HepG2 (cell line): ENCODE data around the gene ZNF48. TPM values are rescaled to one million over a fixed set of nuclear protein-coding genes. Genes with fewer than 3 reads are reported as not detected.
A peak's percentile ranks its signal among the peaks of the same experiment; 100 is the strongest.

ENCODE experiments used
- EEA1 ChIP-seq: sonication (generic); formaldehyde crosslinking; IDR thresholded peaks from 2 replicates; pipeline ENCODE4 v1.5.1; 2020; ENCODE audit warnings: mild to moderate bottlenecking, missing genetic modification reagents, borderline replicate concordance
- HNF4A ChIP-seq: sonication (generic); formaldehyde crosslinking; IDR thresholded peaks from 2 replicates; pipeline ENCODE4 v1.4.0; 2020; ENCODE audit warnings: missing genetic modification reagents
- PCBP1 ChIP-seq: fragments of 200-400 bp; formaldehyde crosslinking; IDR thresholded peaks from 2 replicates; pipeline ENCODE4 v1.6.1; 2017; ENCODE audit warnings: mild to moderate bottlenecking, low read depth, low read length, borderline replicate concordance
- PRPF4 ChIP-seq: fragments of 200-400 bp; formaldehyde crosslinking; IDR thresholded peaks from 2 replicates; pipeline ENCODE4 v1.6.1; 2016; ENCODE audit warnings: low read length, low read depth; ENCODE audit not compliant: poor library complexity, severe bottlenecking
- SP2 ChIP-seq: sonication (generic); formaldehyde crosslinking; IDR thresholded peaks from 2 replicates; pipeline ENCODE4 v1.5.1; 2020; ENCODE audit warnings: mild to moderate bottlenecking, missing genetic modification reagents
- SRSF1 ChIP-seq: fragments of 200-400 bp; formaldehyde crosslinking; optimal IDR thresholded peaks from 2 replicates; pipeline ENCODE3; 2017; ENCODE audit warnings: mild to moderate bottlenecking, low read depth, low read length, moderate library complexity
- TEAD3 ChIP-seq: optimal IDR thresholded peaks from 2 replicates; pipeline ENCODE3; 2016; ENCODE audit warnings: borderline replicate concordance
- ZNF10 ChIP-seq: sonication (generic); formaldehyde crosslinking; IDR thresholded peaks from 2 replicates; pipeline ENCODE4 v1.4.0; 2020; ENCODE audit warnings: mild to moderate bottlenecking, low read depth, missing genetic modification reagents, borderline replicate concordance
- ZNF350 ChIP-seq: sonication (generic); formaldehyde crosslinking; IDR thresholded peaks from 2 replicates; pipeline ENCODE4 v1.4.0; 2020; ENCODE audit warnings: mild to moderate bottlenecking, low read depth, missing genetic modification reagents, borderline replicate concordance
- ZNF441 ChIP-seq: sonication (generic); formaldehyde crosslinking; IDR thresholded peaks from 2 replicates; pipeline ENCODE4 v1.7.0; 2021; ENCODE audit warnings: missing genetic modification reagents, borderline replicate concordance
- polyA plus RNA-seq, 8 experiments: library from polyadenylated mRNA; depleted of rRNA in 3 of 8; stranded (reverse) in 7 of 8; unstranded in 1 of 8; fragments of >200 nt; fragmentation: Illumina TruSeq in 4 of 8; extraction: Trizol in 4 of 8; gene quantifications; 2 replicates each; pipeline versions ENCODE4 v1.2.1 to v1.2.3, GENCODE V29; 2011 to 2016; ENCODE audit warnings: low read depth in 4 of 8, missing spikeins in 1 of 8, mixed read lengths in 1 of 8; ENCODE audit not compliant: insufficient read depth in 1 of 8
- total RNA-seq, 5 experiments: library from RNA; depleted of rRNA; stranded (reverse); fragments of >200 nt; fragmentation: Illumina TruSeq; extraction: Trizol; gene quantifications; 2 replicates each; pipeline ENCODE4 v1.2.3, GENCODE V29; 2016; ENCODE audit warnings: low read depth in 1 of 5
- TF ChIP-seq, protein P1 (sequence below): sonication (generic); formaldehyde crosslinking; IDR thresholded peaks from 2 replicates; pipeline ENCODE4 v1.9.0; 2021; ENCODE audit warnings: missing genetic modification reagents, mild to moderate bottlenecking, borderline replicate concordance
- TF ChIP-seq, protein P2 (sequence below): sonication (generic); formaldehyde crosslinking; IDR thresholded peaks from 2 replicates; pipeline ENCODE4 v1.4.0; 2020; ENCODE audit warnings: mild to moderate bottlenecking, missing genetic modification reagents
- TF ChIP-seq, protein P3 (sequence below): sonication (generic); formaldehyde crosslinking; IDR thresholded peaks from 2 replicates; pipeline ENCODE4 v1.4.0; 2020; ENCODE audit warnings: mild to moderate bottlenecking, missing genetic modification reagents, borderline replicate concordance

Gene ZNF48
- total and polyA plus RNA-seq, 2 of the 13 experiments (the other 11 are each of a cell fraction or from before 2014, with no cell fraction given): 9.9 to 12.3 TPM

DNA sequence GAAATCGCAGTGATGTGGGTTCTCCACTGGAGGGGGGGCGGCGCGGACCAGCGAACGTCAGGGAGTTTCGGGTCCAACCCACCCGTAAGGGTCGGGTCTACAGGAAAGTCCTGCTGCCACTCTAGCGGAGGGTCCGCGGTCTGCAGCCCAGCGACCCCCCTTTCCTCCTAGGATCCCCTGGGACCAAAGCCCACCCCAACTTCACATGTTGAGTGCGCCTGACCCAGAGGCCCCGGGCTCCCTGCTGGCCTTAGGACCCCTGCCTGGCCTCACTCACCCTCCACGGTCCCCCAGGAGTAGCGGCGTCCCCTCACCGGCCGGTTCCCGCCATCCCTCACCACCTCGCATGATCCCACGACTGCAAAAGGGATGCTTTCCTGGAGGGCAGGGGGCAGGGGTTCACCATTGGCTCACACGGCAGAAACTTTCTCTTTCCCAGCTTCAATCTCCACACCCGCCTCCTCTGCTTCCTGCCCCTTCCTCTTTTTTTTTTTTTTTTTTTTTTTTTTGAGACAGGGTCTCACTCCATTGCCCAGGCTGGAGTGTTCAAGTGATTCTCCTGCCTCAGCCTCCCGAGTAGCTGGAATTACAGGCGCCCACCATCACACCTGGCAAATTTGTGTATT lies 15.9 kb upstream of the ZNF48 start (continued):
- TF ChIP-seq, protein P1, sequence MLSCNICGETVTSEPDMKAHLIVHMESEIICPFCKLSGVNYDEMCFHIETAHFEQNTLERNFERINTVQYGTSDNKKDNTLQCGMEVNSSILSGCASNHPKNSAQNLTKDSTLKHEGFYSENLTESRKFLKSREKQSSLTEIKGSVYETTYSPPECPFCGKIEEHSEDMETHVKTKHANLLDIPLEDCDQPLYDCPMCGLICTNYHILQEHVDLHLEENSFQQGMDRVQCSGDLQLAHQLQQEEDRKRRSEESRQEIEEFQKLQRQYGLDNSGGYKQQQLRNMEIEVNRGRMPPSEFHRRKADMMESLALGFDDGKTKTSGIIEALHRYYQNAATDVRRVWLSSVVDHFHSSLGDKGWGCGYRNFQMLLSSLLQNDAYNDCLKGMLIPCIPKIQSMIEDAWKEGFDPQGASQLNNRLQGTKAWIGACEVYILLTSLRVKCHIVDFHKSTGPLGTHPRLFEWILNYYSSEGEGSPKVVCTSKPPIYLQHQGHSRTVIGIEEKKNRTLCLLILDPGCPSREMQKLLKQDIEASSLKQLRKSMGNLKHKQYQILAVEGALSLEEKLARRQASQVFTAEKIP (CRISPR knock-in tag): no peak
- TF ChIP-seq ZNF350 (CRISPR knock-in tag) (0 out of 2 replicates have a peak, but pooled peaks have one; percentile 3), ZNF441 (CRISPR knock-in tag) (peak; percentile 17; the same call in 1 of the 2 replicates), PRPF4 (no peak), HNF4A (CRISPR knock-in tag) (no peak), PCBP1 (0 out of 2 replicates have a peak, but pooled peaks have one; percentile 3), SP2 (CRISPR knock-in tag) (no peak), TEAD3 (peak; percentile 16), EEA1 (CRISPR knock-in tag) (peak; percentile 87), ZNF10 (CRISPR knock-in tag) (no peak), SRSF1 (peak; percentile 73)
- TF ChIP-seq, protein P2, sequence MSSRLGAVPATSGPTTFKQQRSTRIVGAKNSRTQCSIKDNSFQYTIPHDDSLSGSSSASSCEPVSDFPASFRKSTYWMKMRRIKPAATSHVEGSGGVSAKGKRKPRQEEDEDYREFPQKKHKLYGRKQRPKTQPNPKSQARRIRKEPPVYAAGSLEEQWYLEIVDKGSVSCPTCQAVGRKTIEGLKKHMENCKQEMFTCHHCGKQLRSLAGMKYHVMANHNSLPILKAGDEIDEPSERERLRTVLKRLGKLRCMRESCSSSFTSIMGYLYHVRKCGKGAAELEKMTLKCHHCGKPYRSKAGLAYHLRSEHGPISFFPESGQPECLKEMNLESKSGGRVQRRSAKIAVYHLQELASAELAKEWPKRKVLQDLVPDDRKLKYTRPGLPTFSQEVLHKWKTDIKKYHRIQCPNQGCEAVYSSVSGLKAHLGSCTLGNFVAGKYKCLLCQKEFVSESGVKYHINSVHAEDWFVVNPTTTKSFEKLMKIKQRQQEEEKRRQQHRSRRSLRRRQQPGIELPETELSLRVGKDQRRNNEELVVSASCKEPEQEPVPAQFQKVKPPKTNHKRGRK (CRISPR knock-in tag): 0 out of 2 replicates have a peak, but pooled peaks have one; percentile 41
- TF ChIP-seq, protein P3, sequence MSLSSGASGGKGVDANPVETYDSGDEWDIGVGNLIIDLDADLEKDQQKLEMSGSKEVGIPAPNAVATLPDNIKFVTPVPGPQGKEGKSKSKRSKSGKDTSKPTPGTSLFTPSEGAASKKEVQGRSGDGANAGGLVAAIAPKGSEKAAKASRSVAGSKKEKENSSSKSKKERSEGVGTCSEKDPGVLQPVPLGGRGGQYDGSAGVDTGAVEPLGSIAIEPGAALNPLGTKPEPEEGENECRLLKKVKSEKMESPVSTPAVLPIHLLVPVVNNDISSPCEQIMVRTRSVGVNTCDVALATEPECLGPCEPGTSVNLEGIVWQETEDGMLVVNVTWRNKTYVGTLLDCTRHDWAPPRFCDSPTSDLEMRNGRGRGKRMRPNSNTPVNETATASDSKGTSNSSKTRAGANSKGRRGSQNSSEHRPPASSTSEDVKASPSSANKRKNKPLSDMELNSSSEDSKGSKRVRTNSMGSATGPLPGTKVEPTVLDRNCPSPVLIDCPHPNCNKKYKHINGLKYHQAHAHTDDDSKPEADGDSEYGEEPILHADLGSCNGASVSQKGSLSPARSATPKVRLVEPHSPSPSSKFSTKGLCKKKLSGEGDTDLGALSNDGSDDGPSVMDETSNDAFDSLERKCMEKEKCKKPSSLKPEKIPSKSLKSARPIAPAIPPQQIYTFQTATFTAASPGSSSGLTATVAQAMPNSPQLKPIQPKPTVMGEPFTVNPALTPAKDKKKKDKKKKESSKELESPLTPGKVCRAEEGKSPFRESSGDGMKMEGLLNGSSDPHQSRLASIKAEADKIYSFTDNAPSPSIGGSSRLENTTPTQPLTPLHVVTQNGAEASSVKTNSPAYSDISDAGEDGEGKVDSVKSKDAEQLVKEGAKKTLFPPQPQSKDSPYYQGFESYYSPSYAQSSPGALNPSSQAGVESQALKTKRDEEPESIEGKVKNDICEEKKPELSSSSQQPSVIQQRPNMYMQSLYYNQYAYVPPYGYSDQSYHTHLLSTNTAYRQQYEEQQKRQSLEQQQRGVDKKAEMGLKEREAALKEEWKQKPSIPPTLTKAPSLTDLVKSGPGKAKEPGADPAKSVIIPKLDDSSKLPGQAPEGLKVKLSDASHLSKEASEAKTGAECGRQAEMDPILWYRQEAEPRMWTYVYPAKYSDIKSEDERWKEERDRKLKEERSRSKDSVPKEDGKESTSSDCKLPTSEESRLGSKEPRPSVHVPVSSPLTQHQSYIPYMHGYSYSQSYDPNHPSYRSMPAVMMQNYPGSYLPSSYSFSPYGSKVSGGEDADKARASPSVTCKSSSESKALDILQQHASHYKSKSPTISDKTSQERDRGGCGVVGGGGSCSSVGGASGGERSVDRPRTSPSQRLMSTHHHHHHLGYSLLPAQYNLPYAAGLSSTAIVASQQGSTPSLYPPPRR (CRISPR knock-in tag): peak; percentile 28; the same call in 1 of the 2 replicates
